Measurements from ENCODE around the gene OST4. TPM values are rescaled to one million over a fixed set of nuclear protein-coding genes. Genes with fewer than 3 reads are reported as not detected.

The OST4 gene
- polyA plus RNA-seq, 2 of the 4 experiments (the other 2 are of a cell fraction), result 392 to 880 TPM

DNA sequence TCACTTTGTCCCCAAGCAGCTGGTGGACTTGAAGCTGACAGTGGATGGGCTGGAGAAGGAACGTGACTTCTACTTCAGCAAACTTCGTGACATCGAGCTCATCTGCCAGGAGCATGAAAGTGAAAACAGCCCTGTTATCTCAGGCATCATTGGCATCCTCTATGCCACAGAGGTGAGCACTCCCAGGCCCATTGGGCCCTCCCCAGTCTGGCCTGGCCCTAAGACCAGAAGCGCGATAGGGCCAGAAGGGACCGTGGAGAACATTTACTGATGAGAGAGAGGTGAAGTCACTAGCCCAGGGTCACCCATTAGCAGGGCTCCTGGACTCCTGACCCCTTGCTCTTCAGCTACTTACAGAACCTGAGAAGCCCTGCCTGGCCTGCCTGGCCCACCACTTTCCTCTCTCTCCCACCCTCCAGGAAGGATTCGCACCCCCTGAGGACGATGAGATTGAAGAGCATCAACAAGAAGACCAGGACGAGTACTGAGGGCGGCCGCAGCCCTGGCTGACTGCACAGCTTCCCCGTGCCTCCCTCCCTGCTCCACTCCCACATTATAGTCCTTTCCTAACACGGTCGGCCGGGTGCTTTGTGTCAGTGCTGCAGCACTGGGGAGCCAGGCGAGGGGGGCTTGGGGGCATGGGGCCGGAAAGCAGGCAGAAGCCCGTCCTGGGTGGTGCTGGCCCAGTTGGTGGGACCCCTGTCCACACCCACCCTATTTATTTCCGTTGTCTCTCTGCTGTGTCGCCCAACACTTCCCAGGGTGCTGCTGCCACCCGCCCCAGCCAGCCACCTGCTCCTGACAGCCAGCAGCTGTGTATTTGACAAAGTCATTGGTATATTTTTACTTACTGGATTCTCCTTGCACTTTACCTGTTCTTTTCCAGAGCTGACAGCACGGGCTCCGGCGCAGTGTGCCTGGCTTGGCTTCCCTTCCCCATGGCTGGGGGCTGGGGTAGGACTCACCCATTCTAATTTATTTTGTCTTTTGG lies 45.3 kb downstream of the OST4 start:
- ChIA-PET POLR2A (no interaction called here), CTCF (interaction anchor here (0.8 to 7.6 kb wide), 9 partner anchors 10 to 179 kb away, joined by 3 to 65 read pairs (median 5); partner anchors contain the start of gene DPYSL5)
- H3K27ac ChIP-seq, result no peak overlapping the region
- FAIRE-seq (no peak), DNase-seq (ENCODE audit: low read depth in 1 of 2, low spot score in 1 of 2) (no peak), ATAC-seq (no peak)
- H3K4me1 ChIP-seq, result peaks cover 13% of the 10 kb centered on the region; the same call in 2 of the 3 replicates
- TF ChIP-seq, protein P1, sequence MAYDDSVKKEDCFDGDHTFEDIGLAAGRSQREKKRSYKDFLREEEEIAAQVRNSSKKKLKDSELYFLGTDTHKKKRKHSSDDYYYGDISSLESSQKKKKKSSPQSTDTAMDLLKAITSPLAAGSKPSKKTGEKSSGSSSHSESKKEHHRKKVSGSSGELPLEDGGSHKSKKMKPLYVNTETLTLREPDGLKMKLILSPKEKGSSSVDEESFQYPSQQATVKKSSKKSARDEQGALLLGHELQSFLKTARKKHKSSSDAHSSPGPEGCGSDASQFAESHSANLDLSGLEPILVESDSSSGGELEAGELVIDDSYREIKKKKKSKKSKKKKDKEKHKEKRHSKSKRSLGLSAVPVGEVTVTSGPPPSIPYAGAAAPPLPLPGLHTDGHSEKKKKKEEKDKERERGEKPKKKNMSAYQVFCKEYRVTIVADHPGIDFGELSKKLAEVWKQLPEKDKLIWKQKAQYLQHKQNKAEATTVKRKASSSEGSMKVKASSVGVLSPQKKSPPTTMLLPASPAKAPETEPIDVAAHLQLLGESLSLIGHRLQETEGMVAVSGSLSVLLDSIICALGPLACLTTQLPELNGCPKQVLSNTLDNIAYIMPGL (CRISPR knock-in tag; IDR thresholded peaks at IDR 0.05; ENCODE audit: borderline replicate concordance), result no peak
- H3K9me3 ChIP-seq, result no peaks in the 10 kb centered on the region
- WGBS (ENCODE audit: missing lambda C conversion rate), result 89% methylated on average over 24 of the region's 24 CpGs
- no peak overlapping the region for H3K4me3 ChIP-seq
- H3K4me2 ChIP-seq, result no peak overlapping the region

DNA sequence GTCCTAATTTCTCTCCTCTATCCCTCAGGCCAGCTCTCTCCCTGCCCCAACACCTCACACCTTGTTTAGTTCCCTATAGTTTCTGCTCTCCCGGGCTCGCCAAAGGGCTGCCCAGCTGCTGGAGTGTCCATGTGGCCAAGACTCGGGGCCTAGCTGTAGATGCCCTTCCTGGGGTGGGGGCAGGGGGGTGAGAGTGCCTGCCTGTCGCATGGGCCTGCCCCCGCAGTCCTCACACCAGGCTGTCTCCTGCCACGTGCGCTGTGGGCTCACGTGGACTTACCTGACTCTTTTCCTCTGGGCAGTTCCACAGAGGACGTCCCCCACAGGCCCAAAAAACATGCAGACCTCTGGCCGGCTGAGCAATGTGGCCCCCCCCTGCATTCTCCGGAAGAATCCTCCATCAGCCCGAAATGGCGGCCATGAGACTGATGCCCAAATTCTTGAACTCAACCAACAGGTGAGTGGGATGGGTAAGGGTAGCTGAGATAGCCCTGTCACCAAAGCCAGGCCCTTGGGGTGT lies 46.1 kb downstream of the OST4 start:
- H3K4me3 ChIP-seq, result no peak overlapping the region
- TF ChIP-seq, protein P2, sequence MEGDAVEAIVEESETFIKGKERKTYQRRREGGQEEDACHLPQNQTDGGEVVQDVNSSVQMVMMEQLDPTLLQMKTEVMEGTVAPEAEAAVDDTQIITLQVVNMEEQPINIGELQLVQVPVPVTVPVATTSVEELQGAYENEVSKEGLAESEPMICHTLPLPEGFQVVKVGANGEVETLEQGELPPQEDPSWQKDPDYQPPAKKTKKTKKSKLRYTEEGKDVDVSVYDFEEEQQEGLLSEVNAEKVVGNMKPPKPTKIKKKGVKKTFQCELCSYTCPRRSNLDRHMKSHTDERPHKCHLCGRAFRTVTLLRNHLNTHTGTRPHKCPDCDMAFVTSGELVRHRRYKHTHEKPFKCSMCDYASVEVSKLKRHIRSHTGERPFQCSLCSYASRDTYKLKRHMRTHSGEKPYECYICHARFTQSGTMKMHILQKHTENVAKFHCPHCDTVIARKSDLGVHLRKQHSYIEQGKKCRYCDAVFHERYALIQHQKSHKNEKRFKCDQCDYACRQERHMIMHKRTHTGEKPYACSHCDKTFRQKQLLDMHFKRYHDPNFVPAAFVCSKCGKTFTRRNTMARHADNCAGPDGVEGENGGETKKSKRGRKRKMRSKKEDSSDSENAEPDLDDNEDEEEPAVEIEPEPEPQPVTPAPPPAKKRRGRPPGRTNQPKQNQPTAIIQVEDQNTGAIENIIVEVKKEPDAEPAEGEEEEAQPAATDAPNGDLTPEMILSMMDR (IDR thresholded peaks at IDR 0.05), result no peak
- TF ChIP-seq GATA3 (IDR thresholded peaks at IDR 0.05; ENCODE audit: borderline replicate concordance) (no peak), ZSCAN20 (CRISPR knock-in tag; IDR thresholded peaks at IDR 0.05) (no peak), FOXS1 (CRISPR knock-in tag; IDR thresholded peaks at IDR 0.05) (no peak), RNF2 (IDR thresholded peaks at IDR 0.05; ENCODE audit: borderline replicate concordance, low read depth) (no peak), CHD4 (IDR thresholded peaks at IDR 0.05; ENCODE audit: borderline replicate concordance) (no peak), HOXA7 (CRISPR knock-in tag; IDR thresholded peaks at IDR 0.05) (no peak), POLR2AphosphoS2 (conservative IDR thresholded peaks at IDR 0.05; ENCODE audit: low read length) (no peak), ZNF302 (CRISPR knock-in tag; IDR thresholded peaks at IDR 0.05) (no peak), HOXB5 (CRISPR knock-in tag; IDR thresholded peaks at IDR 0.05) (no peak), HEYL (CRISPR knock-in tag; IDR thresholded peaks at IDR 0.05) (no peak), RFX5 (IDR thresholded peaks at IDR 0.05) (no peak)
- ChIA-PET POLR2A (no interaction called here), CTCF (interaction anchor here (0.8 to 7.6 kb wide), 17 partner anchors 8 to 191 kb away, joined by 3 to 65 read pairs (median 5); partner anchors contain the start of genes DPYSL5 and TMEM214)
- no peak overlapping the region for H3K27ac ChIP-seq
- FAIRE-seq (no peak), DNase-seq (ENCODE audit: low read depth in 1 of 2, low spot score in 1 of 2) (no peak), ATAC-seq (no peak)
- no peak overlapping the region for H3K4me2 ChIP-seq
- WGBS (ENCODE audit: missing lambda C conversion rate), result 90% methylated on average over 13 of the region's 13 CpGs
- H3K9me3 ChIP-seq, result no peaks in the 10 kb centered on the region
- H3K4me1 ChIP-seq, result peaks cover 21% of the 10 kb centered on the region; the same call in 2 of the 3 replicates

DNA sequence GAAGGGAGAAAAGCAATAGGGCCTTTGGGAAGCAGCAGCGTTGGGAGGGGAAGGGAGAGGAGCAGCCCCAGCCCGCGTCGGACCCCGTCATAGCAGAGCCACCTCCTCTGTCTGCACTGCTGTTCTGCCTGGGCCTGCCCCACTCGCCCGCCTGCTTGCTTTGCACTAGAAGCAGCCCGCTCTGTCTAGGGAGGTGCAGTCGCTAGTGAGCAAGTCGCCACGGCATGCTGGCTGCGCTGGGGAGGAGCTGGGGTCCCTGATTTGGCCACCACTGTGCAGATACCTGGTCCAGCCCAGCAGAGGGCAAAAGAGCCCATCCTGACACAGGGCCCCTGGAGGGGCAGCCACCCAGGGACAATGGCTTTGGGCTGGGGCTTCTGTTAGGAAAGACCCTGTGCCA lies 46.6 kb downstream of the OST4 start:
- POLR2A ChIA-PET, result no interaction called here
- TF ChIP-seq HOXA7 (CRISPR knock-in tag; IDR thresholded peaks at IDR 0.05) (no peak), NR3C1 (IDR thresholded peaks at IDR 0.05) (no peak), ZFP36 (IDR thresholded peaks at IDR 0.05; ENCODE audit: borderline replicate concordance, partially characterized antibody) (no peak), KDM1A (IDR thresholded peaks at IDR 0.05; ENCODE audit: low read depth) (no peak), TP53 (CRISPR knock-in tag; IDR thresholded peaks at IDR 0.05) (no peak), RCOR1 (IDR thresholded peaks at IDR 0.05; ENCODE audit: low read depth, low read length) (no peak)
- TF ChIP-seq, protein P1 (CRISPR knock-in tag; IDR thresholded peaks at IDR 0.05; ENCODE audit: borderline replicate concordance), result no peak
- TF ChIP-seq, protein P3, sequence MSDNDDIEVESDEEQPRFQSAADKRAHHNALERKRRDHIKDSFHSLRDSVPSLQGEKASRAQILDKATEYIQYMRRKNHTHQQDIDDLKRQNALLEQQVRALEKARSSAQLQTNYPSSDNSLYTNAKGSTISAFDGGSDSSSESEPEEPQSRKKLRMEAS (IDR thresholded peaks at IDR 0.05), result no peak
- Histone ChIP-seq H3K27ac (no peak overlapping the region), H3K9me3 (no peaks in the 10 kb centered on the region), H3K4me1 (peaks cover 26% of the 10 kb centered on the region), H3K4me3 (no peak overlapping the region), H3K4me2 (no peak overlapping the region)
- no peak for DNase-seq (ENCODE audit: low read depth in 1 of 2, low spot score in 1 of 2)
- ATAC-seq, result peak in 1 of 2 experiments; percentile 59; a peak in 3 of 6 replicates
- 96% methylated on average over 12 of the region's 12 CpGs for WGBS (ENCODE audit: missing lambda C conversion rate)
- CTCF ChIA-PET, result interaction anchor here (0.7 to 7.6 kb wide), 15 partner anchors 8 to 191 kb away, joined by 3 to 65 read pairs (median 5); partner anchors contain the start of genes DPYSL5 and TMEM214
- no peak for FAIRE-seq

Data from A549 (cell line).